Motor neuron (in vitro differentiated cells): ENCODE data around the gene STMN3. TPM values are rescaled to one million over a fixed set of nuclear protein-coding genes. Genes with fewer than 3 reads are reported as not detected.
"Not testable (repeated sequence)": the region's sequence is repeated elsewhere in the genome, so short reads cannot be mapped to it uniquely, and the experiment has no call there.

Source experiments
- ATAC-seq, 8 experiments: fragments of 200-7000 bp; cut with Tn5 transposase; replicated peaks in 6 of 8; 2 replicates each; pipeline ENCODE4 v1.8.0; 2021; ENCODE audit warnings: mild to moderate bottlenecking in 8 of 8, moderate library complexity in 8 of 8
- H3K27ac ChIP-seq, 2 donors: fragments of 250-450 bp; sonication (Bioruptor Pico); 2 replicates each; pipeline ENCODE4 v1.9.0; 2021; ENCODE audit warnings: antibody characterized with exemption in 2 of 2, mild to moderate bottlenecking in 2 of 2, moderate library complexity in 1 of 2
- H3K4me1 ChIP-seq, 2 donors: fragments of 250-450 bp; sonication (Bioruptor Pico); replicated peaks in 1 of 2; 2 replicates each; pipeline ENCODE4 v1.6.1; 2021; ENCODE audit warnings: antibody characterized with exemption in 2 of 2, mild to moderate bottlenecking in 2 of 2, moderate library complexity in 1 of 2
- H3K4me3 ChIP-seq, 5 donors: fragments of 250-450 bp; sonication (Bioruptor Pico); 2 replicates each; pipeline ENCODE4 v1.9.0; 2021; ENCODE audit warnings: antibody characterized with exemption in 5 of 5, mild to moderate bottlenecking in 5 of 5, moderate library complexity in 4 of 5
- WGBS, 10 experiments: fragments of 450-650 bp; shearing (Covaris generic); methylation state at CpG; one replicate each; pipeline ENCODE4 v1.0.0; 2022; 5-methylcytosine and 5-hydroxymethylcytosine counted together
- in situ Hi-C, 9 experiments: fragments of 400-800 bp; cut with MboI; loops; one replicate each; pipeline ENCODE4 v1.15.0; 2021; ENCODE audit warnings: low sequenced_read_pairs in 9 of 9, low pct_unique_long_range_greater_than_20kb in 2 of 9; ENCODE audit not compliant: unreplicated experiment in 9 of 9
- total RNA-seq, 8 experiments: library from RNA; unstranded; fragments of 300-600 nt; gene quantifications; 2 replicates each; pipeline versions ENCODE4 v1.2.3 to v1.2.4, GENCODE V29; 2022

The STMN3 gene
- total RNA-seq, 8 experiments from 2014 or later: 14.5 to 155 (median 69.2) TPM

DNA sequence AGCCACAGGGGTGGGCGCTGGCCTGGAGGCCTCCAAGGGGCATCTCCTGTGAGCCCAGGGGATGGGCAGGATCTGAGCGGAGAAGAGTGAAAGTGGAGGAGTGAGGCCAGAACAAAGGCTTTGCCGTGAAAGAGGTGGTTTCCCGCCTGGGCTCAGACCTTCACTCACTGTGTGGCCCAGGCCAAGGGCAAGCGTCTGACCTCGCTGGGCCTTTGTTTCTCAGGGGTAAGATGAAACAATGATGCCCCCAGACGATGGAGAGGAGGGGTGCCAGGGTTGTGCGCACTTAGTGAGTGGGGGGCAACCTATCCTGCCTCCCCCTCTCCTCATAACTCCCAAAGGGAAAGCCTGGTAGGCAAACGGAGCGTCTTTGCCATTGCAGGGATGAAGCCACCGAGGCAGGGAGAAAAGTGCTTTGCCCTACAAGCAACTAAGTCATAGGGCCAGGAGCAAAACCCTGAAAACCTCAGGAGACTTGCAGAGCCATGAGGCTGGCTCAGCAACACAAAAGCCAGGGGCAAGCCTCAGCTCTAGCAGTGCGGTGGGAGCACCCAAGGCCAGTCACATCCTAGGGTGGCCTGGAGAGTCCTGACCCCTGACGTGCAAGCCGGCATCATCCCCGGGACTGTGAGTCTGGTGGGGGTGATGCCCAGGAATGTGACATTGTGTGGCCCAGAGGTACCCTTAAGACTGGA is 897 bp upstream of the STMN3 start:
- 58 to 80% methylated on average over 1 to 3 of the region's 15 CpGs; no CpG with 5 or more reads in 8 of the 10 experiments for WGBS, 10 experiments
- H3K27ac ChIP-seq: peak overlapping the region; percentile 81 to 90

DNA sequence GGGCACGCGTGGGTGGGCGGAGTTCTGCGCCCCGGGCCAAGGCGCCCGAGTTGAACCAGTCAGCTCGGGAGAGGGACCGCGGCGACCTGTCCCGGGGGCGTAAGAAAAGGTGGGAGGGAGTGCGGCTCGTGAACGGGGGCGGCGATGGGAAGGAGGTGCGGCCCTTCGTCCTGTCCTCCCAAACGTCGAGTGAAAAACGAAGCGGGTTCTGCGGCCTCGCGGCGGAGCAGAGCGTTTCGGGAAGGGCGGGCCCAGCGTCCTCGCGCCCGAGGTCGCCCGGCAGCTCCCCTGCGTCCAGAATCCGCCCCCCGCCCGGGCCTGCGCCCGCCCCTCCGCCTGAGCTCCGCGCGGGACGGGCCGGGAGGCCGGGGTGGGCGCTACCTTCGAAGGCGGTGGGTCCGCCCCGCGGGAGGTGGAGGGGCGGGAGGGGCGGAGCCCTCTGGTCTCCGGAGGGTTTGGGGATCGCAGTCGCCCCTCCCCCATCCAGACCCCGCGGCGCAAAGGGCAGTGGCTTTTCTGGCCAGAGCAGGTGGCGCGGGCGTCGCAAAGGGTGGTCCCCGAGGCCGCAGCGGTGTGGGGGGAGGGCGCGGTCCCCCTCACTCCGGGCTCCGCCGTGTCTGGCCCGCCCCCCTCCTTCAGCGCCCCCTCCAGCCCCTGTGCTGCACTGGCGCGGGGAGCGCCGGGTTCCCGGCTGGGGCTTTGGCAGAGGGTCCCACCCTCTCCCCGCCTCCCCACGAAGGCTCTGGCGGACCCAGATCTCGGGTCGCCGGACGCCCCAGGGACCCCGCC is 838 bp downstream of the STMN3 start:
- WGBS, 10 experiments: no CpG with 5 or more reads among the region's 91 CpGs
- H3K4me1 ChIP-seq: peaks cover 18 to 23% of the 10 kb centered on the region in 2 donors
- peak; percentile 13 to 59 (median 54) for ATAC-seq
- in situ Hi-C loops: no loop called here
- peak overlapping the region; percentile 52 to 100 (median 88) for H3K4me3 ChIP-seq
- peak overlapping the region; percentile 88 to 96 for H3K27ac ChIP-seq

More for the DNA sequence above, 897 bp upstream of the STMN3 start:
- Histone ChIP-seq H3K4me3 (peak overlapping the region; percentile 35 to 100 (median 37)), H3K4me1 (peaks cover 22 to 30% of the 10 kb centered on the region in 2 donors)
- no peak for ATAC-seq
- in situ Hi-C loops: no loop called here

- Histone ChIP-seq H3K4me1 (peaks cover 15 to 21% of the 10 kb centered on the region in 2 donors), H3K4me3 (peak overlapping the region; percentile 52 to 100 (median 88)), H3K27ac (no peak overlapping the region)
- ATAC-seq: peak in 4 of 8 experiments; percentile 0 to 5 (median 1)
- WGBS, 10 experiments: no CpG with 5 or more reads among the region's 11 CpGs
- in situ Hi-C loops: no loop called here
Measured at GRCh38 chr20:63651942-63652191, 1.4 kb downstream of the STMN3 start.

DNA sequence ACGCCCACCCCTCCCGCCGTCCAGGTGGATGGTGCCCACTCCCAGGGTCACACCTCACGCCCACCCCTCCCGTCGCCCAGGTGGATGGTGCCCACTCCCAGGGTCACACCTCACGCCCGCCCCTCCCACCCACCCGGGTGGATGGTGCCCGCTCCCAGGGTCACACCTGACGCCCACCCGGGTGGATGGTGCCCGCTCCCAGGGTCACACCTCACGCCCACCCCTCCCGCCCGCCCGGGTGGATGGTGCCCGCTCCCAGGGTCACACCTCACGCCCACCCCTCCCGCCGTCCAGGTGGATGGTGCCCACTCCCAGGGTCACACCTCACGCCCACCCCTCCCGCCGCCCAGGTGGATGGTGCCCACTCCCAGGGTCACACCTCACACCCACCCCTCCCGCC is 2.7 kb downstream of the STMN3 start:
- H3K4me1 ChIP-seq: peaks cover 15 to 21% of the 10 kb centered on the region in 2 donors
- ATAC-seq, H3K4me3 ChIP-seq, in situ Hi-C loops, H3K27ac ChIP-seq: not testable (repeated sequence)
- WGBS, 10 experiments: no CpG with 5 or more reads among the region's 25 CpGs

DNA sequence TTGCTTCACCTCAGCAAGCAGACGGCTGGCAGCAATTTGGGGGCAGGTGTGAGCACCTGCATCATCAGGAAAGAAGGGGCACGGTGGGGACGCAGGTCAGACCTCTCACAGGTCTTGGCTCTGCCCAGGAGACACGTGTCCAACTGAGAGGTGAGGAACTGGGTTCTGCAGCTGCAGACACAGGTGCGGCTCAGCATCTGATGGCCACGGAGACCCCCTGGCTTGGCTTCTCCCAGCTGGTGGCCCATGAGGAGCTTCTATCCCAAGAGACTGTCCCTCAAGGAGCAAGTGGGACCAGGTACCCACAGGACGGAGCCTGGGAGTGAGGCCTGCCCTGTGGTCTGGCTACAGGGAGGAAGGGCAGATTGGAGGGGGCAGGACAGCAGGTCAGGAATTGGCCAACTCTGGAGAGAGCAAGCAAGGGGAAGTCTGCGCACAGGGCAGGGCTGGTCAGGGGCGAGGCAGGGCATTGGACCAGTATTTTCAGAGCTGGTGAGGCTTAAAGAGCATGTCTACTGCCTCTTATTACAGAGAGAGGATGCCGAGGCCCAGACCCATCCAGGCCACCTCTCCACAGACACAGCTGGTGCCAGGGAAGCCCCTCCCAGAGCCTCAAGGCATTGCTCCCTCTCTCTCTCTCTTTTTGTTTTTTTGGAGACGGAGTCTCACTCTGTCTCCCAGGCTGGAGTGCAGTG is 4.2 kb downstream of the STMN3 start:
- WGBS, 10 experiments: 80 to 100% (median 93%) methylated on average over 1 to 5 of the region's 11 CpGs; no CpG with 5 or more reads in 5 of the 10 experiments
- in situ Hi-C loops: loop anchor here in 1 of 9 experiments (25.0 kb wide), 1 partner anchor 212 kb away; no protein-coding TSS in a partner anchor
- no peak for ATAC-seq
- Histone ChIP-seq H3K4me1 (peaks cover 10 to 14% of the 10 kb centered on the region in 2 donors), H3K27ac (no peak overlapping the region), H3K4me3 (no peak overlapping the region)

DNA sequence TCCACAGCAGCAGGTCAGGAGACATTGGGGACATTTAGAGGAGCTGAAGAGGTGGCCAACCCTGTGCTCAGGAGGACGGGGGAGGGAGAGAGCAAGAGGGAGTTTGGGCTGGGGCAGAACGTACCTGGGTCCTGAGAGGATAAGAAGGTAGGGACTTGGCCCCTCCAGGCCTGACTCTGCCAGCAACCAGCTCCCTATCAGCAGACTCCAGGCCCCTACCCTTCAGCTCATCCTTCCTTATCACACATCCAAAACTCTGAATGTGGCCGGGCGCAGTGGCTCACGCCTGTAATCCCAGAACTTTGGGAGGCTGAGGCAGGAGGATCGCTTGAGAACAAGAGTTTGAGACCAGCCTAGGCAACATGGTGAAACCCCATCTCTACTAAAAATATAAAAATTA is 5.0 kb downstream of the STMN3 start:
- Histone ChIP-seq H3K4me3 (no peak overlapping the region), H3K27ac (no peak overlapping the region), H3K4me1 (peaks cover 7 to 9% of the 10 kb centered on the region in 2 donors)
- ATAC-seq: no peak
- 79 to 93% (median 91%) methylated on average over 3 to 4 of the region's 6 CpGs; no CpG with 5 or more reads in 5 of the 10 experiments for WGBS, 10 experiments
- in situ Hi-C loops: loop anchor here in 1 of 9 experiments (25.0 kb wide), 1 partner anchor 211 kb away; no protein-coding TSS in a partner anchor

DNA sequence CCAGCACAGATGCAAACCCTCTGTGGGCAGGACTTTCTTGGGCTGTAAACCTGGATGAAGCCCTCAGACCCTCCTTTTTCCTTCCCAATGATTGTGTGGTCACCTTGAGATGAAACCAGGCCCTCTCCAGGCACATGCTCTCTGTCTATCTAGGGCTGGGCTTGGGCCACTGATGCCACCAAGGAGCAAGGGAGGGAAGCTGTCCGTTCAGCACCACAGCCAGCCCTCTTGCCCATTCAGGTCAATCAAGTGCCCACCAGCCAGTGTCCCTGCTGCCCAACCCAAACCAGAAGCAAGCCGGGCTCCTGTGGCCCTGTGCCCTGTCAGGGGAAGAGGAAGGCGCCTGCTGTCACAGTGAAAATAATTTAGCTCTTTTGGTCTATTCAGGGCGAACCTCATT is 8.0 kb downstream of the STMN3 start:
- 0 to 100% (median 77%) methylated on average over 1 to 4 of the region's 4 CpGs; no CpG with 5 or more reads in 6 of the 10 experiments for WGBS, 10 experiments
- ATAC-seq: no peak
- Histone ChIP-seq H3K4me1 (peaks cover 13% of the 10 kb centered on the region in 2 donors), H3K4me3 (no peak overlapping the region), H3K27ac (no peak overlapping the region)
- in situ Hi-C loops: loop anchor here in 1 of 9 experiments (25.0 kb wide), 1 partner anchor 208 kb away; no protein-coding TSS in a partner anchor

DNA sequence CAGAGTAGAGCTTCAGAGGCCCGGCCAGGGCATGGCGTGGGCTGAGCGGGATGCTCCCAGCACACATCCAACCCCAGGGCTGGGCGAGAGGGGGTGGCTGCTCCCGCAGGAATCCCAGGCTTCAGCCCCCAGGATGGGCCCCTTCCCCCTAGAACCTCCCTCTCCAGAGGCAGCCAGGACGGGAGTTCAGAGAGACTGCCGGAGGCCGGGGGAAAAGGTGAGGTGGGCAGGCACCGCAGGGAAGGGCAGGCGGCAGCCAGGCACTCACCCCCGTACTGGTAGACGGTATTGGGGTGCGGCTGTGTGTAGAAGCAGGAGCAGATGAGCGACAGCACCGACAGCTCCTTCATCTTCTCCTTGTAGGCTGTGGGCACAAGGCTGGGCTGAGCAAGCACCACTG is 9.3 kb downstream of the STMN3 start:
- WGBS, 10 experiments: no CpG with 5 or more reads among the region's 15 CpGs
- in situ Hi-C loops: loop anchor here in 1 of 9 experiments (25.0 kb wide), 1 partner anchor 207 kb away; no protein-coding TSS in a partner anchor
- H3K27ac ChIP-seq: no peak overlapping the region

GRCh38 chr20:63643499-63643898 is 9.7 kb downstream of the STMN3 start:
- ATAC-seq: no peak
- 70 to 100% (median 86%) methylated on average over 1 to 7 of the region's 10 CpGs; no CpG with 5 or more reads in 5 of the 10 experiments for WGBS, 10 experiments
- in situ Hi-C loops: loop anchor here in 1 of 9 experiments (25.0 kb wide), 1 partner anchor 206 kb away; no protein-coding TSS in a partner anchor
- Histone ChIP-seq H3K27ac (no peak overlapping the region), H3K4me1 (peaks cover 13% of the 10 kb centered on the region in 2 donors), H3K4me3 (no peak overlapping the region)

More for the DNA sequence above, 9.3 kb downstream of the STMN3 start:
- Histone ChIP-seq H3K4me3 (no peak overlapping the region), H3K4me1 (peaks cover 13% of the 10 kb centered on the region in 2 donors)
- no peak for ATAC-seq

- ATAC-seq: peak in 3 of 8 experiments; percentile 5 to 39 (median 38)
- H3K4me1 ChIP-seq: peaks cover 13% of the 10 kb centered on the region in 2 donors
- 60% methylated on average over 2 of the region's 29 CpGs; no CpG with 5 or more reads in 9 of the 10 experiments for WGBS, 10 experiments
- peak overlapping the region; percentile 23 to 44 (median 35) for H3K4me3 ChIP-seq
- H3K27ac ChIP-seq: peak overlapping the region; percentile 20 to 71
- in situ Hi-C loops: loop anchor here in 1 of 9 experiments (25.0 kb wide), 1 partner anchor 205 kb away; no protein-coding TSS in a partner anchor
Measured at GRCh38 chr20:63642527-63643247, 10.5 kb downstream of the STMN3 start.

DNA sequence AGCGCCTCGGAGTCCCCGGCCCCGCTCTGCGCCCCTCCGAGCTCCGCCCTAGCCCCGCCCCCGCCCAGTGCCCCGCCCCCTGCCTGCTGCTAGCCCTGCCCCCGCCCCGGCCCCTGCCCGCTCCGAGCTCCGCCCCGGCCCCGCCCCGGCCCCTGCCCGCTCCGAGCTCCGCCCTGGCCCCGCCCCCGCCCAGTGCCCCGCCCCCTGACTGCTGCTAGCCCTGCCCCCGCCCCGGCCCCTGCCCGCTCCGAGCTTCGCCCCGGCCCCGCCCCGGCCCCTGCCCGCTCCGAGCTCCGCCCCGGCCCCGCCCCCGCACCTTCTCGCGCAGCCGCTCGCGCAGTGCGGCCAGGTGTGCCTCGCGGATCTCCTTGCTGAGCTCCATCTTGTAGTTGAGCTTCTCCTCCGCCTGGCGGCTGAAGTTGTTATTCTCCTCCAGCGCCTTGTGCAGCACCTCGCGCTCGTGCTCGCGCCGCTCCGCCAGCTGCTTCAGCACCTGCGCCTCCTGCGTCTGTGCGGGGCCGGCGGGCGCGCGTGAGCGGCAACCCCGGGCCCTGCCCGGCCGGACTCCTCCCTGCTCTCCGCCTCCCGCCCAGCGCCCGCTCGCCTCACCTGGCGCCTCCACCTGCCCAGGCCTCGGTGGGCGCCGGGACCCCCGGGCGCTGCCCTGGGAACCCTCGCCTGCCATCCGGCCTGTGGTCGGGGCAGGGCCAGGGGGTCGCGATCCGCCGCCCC is 11.3 kb downstream of the STMN3 start:
- in situ Hi-C loops: loop anchor here in 1 of 9 experiments (25.0 kb wide), 1 partner anchor 205 kb away; no protein-coding TSS in a partner anchor
- Histone ChIP-seq H3K27ac (peak overlapping the region in 1 of 2 donors; percentile 71), H3K4me3 (peak overlapping the region; percentile 26 to 44 (median 35)), H3K4me1 (peaks cover 13 to 18% of the 10 kb centered on the region in 2 donors)
- peak; percentile 51 to 94 (median 88) for ATAC-seq
- no CpG with 5 or more reads among the region's 86 CpGs for WGBS, 10 experiments
